ENCODE measurements around the gene TGFBR3. TPM values are rescaled to one million over a fixed set of nuclear protein-coding genes. Genes with fewer than 3 reads are reported as not detected.

TGFBR3 gene
- total and polyA plus RNA-seq, 2 of the 4 experiments (the other 2 are of a cell fraction), result 3.0 to 11.3 TPM

GRCh38 chr1:91640877-91641526, 244.9 kb downstream of the TGFBR3 start:
- no peaks in the 10 kb centered on the region for H4K20me1 ChIP-seq (ENCODE audit: insufficient read depth, low read length)
- DNase-seq, result no peak
- WGBS, 2 experiments (ENCODE audit: extremely low coverage in 2 of 2, insufficient read length in 1 of 2), result no CpG with 5 or more reads among the region's 4 CpGs
- peaks cover 2% of the 10 kb centered on the region; the same call in 1 of the 2 replicates for H3K4me1 ChIP-seq (ENCODE audit: control insufficient read depth, insufficient read depth, low read length)
- no peak overlapping the region for H4K8ac ChIP-seq (ENCODE audit: low read depth in 2 of 2, low read length in 2 of 2)
- POLR2A ChIA-PET (ENCODE audit: unreplicated experiment), result no interaction called here
- no peak overlapping the region for H3K4ac ChIP-seq (ENCODE audit: low read depth, low read length)
- no TSS peak for BruUV-seq (replicated peaks)
- no peak overlapping the region for H3K18ac ChIP-seq (ENCODE audit: low read depth, low read length)
- no peaks in the 10 kb centered on the region for H3K9me3 ChIP-seq (ENCODE audit: control insufficient read depth, insufficient read depth, low read length)
- H3K79me1 ChIP-seq (ENCODE audit: low read depth in 1 of 2, low read length in 2 of 2), result no peaks in the 10 kb centered on the region
- TF ChIP-seq NFE2L2 (IDR thresholded peaks at IDR 0.05; ENCODE audit: low read depth, low read length) (no peak), RAD21 (IDR thresholded peaks at IDR 0.05; ENCODE audit: low read length) (no peak), USF2 (IDR thresholded peaks at IDR 0.05; ENCODE audit: low read depth, low read length) (no peak), CHD1 (IDR thresholded peaks at IDR 0.05; ENCODE audit: low read depth, low read length) (no peak), CEBPB (IDR thresholded peaks at IDR 0.05; ENCODE audit: low read depth, low read length) (no peak), CTCF (conservative IDR thresholded peaks at IDR 0.05; ENCODE audit: low read depth, low read length) (no peak), ELK1 (IDR thresholded peaks at IDR 0.05; ENCODE audit: borderline replicate concordance, low read depth, low read length) (no peak), RFX5 (IDR thresholded peaks at IDR 0.05; ENCODE audit: low read depth, low read length) (no peak), FOS (IDR thresholded peaks at IDR 0.05; ENCODE audit: low read depth, low read length) (no peak)
- H3K9me1 ChIP-seq (ENCODE audit: insufficient read depth, low read length), result no peaks in the 10 kb centered on the region
- no peak overlapping the region for H2AK9ac ChIP-seq (replicated peaks; ENCODE audit: low read depth, low read length, poor library complexity)
- H3K27ac ChIP-seq (ENCODE audit: insufficient read depth, low read length), result no peak overlapping the region
- H2BK20ac ChIP-seq (ENCODE audit: low read depth, low read length), result no peak overlapping the region
- no peak overlapping the region for H4K91ac ChIP-seq (ENCODE audit: insufficient read depth, low read depth, low read length)
- H2BK15ac ChIP-seq (ENCODE audit: low read depth, low read length), result no peak overlapping the region
- intact Hi-C loops (cut with micrococcal nuclease) (no loop called here), in situ Hi-C loops (cut with MboI; ENCODE audit: low sequenced_read_pairs) (no loop called here), dilution Hi-C loops (cut with HindIII; ENCODE audit: low sequenced_read_pairs, unreplicated experiment) (no loop called here)
- H3K56ac ChIP-seq (ENCODE audit: extremely low read depth, insufficient read depth, low read length), result no peak overlapping the region
- no peak overlapping the region for H3K9ac ChIP-seq (ENCODE audit: low read depth, low read length)
- CTCF ChIA-PET, result interaction anchor here (0.8 kb wide), 1 partner anchor 18 kb away, joined by 3 read pairs; no protein-coding TSS in a partner anchor
- H3K4me2 ChIP-seq (ENCODE audit: low read depth, low read length), result no peak overlapping the region
- H2AFZ ChIP-seq (replicated peaks; ENCODE audit: low read length, poor library complexity), result no peak overlapping the region
- no peak overlapping the region for H4K5ac ChIP-seq (ENCODE audit: low read depth, low read length)
- no peak overlapping the region for H2AK5ac ChIP-seq (ENCODE audit: low read depth, low read length)
- H3K36me3 ChIP-seq (ENCODE audit: control insufficient read depth, insufficient read depth, low read length), result no peaks in the 10 kb centered on the region
- ATAC-seq (ENCODE audit: low read depth), result no peak
- no peak overlapping the region for H3K14ac ChIP-seq (replicated peaks; ENCODE audit: low read depth, low read length)
- H2BK120ac ChIP-seq (ENCODE audit: low read depth, low read length), result no peak overlapping the region
- no peak overlapping the region for H2BK5ac ChIP-seq (ENCODE audit: low read depth, low read length, poor library complexity, severe bottlenecking)
- no peak overlapping the region for H3K23ac ChIP-seq (ENCODE audit: low read depth, low read length)
- no peak overlapping the region for H3K4me3 ChIP-seq (ENCODE audit: insufficient read depth, low read depth, low read length)
- no peaks in the 10 kb centered on the region; the same call in none of the 2 replicates for H3K27me3 ChIP-seq (ENCODE audit: control insufficient read depth, insufficient read depth, low read length)
